GM19099 (cell line): Measurements from ENCODE around the gene ADM.

Source experiments
- POLR2A ChIP-seq: IDR thresholded peaks from 3 replicates; pipeline ENCODE4 v1.6.1; 2011; ENCODE audit warnings: low read depth; ENCODE audit not compliant: insufficient read length; ENCODE audit errors: extremely low read depth

Gene ADM

GRCh38 chr11:10315083-10315482 lies 10.2 kb downstream of the ADM start:
- TF ChIP-seq POLR2A = no peak

- TF ChIP-seq POLR2A = no peak
Measured at GRCh38 chr11:10317151-10317755, 12.4 kb downstream of the ADM start.

- TF ChIP-seq POLR2A = no peak
Measured at GRCh38 chr11:10317776-10318526, 13.1 kb downstream of the ADM start.

- no peak for TF ChIP-seq POLR2A
Measured at GRCh38 chr11:10318527-10318802, 13.6 kb downstream of the ADM start.

GRCh38 chr11:10319702-10320558 lies 15.1 kb downstream of the ADM start:
- no peak for TF ChIP-seq POLR2A

GRCh38 chr11:10320736-10321465 lies 16.0 kb downstream of the ADM start:
- TF ChIP-seq POLR2A = no peak

GRCh38 chr11:10322401-10322800 lies 17.5 kb downstream of the ADM start:
- no peak for TF ChIP-seq POLR2A

- TF ChIP-seq POLR2A = no peak
Measured at GRCh38 chr11:10322830-10323792, 18.2 kb downstream of the ADM start.

- no peak for TF ChIP-seq POLR2A
Measured at GRCh38 chr11:10323793-10324170, 18.9 kb downstream of the ADM start.

- TF ChIP-seq POLR2A = no peak
Measured at GRCh38 chr11:10324474-10324873, 19.6 kb downstream of the ADM start.

GRCh38 chr11:10325277-10326011 lies 20.6 kb downstream of the ADM start:
- no peak for TF ChIP-seq POLR2A

GRCh38 chr11:10326012-10326964 lies 21.4 kb downstream of the ADM start:
- no peak for TF ChIP-seq POLR2A
